B cell (primary cell): ENCODE measurements around the gene TMEM234. TPM values are rescaled to one million over a fixed set of nuclear protein-coding genes. Genes with fewer than 3 reads are reported as not detected.

ENCODE experiments used
- ATAC-seq: fragments of 200-7000 bp; cut with Tn5 transposase; one replicate; pipeline ENCODE4 v1.10.0; 2021; ENCODE audit warnings: low read depth, mild to moderate bottlenecking, moderate number of reproducible peaks, moderate library complexity
- CTCF ChIA-PET: fragments of 350-600 bp; sonication (Branson Sonifier 250); formaldehyde crosslinking; loops from one replicate; lab custom pipeline; 2021; ENCODE audit warnings: antibody characterized with exemption, inconsistent platforms; lab: Charles Lee
- POLR2A ChIA-PET: fragments of 350-600 bp; sonication (Branson Sonifier 250); formaldehyde crosslinking; loops from one replicate; lab custom pipeline; 2021; ENCODE audit warnings: antibody characterized with exemption; lab: Charles Lee
- DNase-seq: peaks from one replicate; pipeline ENCODE4 v3.0.0; 2013
- H2AFZ ChIP-seq: 2 replicates; pipeline ENCODE4 v1.6.1; 2012; ENCODE audit warnings: mild to moderate bottlenecking, low read depth, low read length; ENCODE audit not compliant: insufficient read depth, poor library complexity, severe bottlenecking
- H3K27ac ChIP-seq, 2 donors: 1 replicate in 1 of 2; 2 replicates in 1 of 2; pipeline ENCODE4 v1.5.1; 2012 to 2013; ENCODE audit warnings: low read length in 2 of 2, mild to moderate bottlenecking in 2 of 2, moderate library complexity in 1 of 2
- H3K27me3 ChIP-seq, 4 experiments: fragments of 200-600 bp in 1 of 4; sonication (generic) in 1 of 4; replicated peaks in 1 of 4; 1 replicate in 2 of 4; 2 replicates in 2 of 4; pipeline versions ENCODE4 v1.6.1 to v1.7.0; 2013 to 2016; ENCODE audit warnings: low read length in 3 of 4, mild to moderate bottlenecking in 2 of 4, mixed read lengths in 1 of 4, moderate library complexity in 1 of 4; ENCODE audit not compliant: insufficient read depth in 4 of 4, control insufficient read depth in 3 of 4; ENCODE audit errors: control extremely low read depth in 1 of 4
- H3K36me3 ChIP-seq, 2 experiments: replicated peaks in 1 of 2; 1 replicate in 1 of 2; 2 replicates in 1 of 2; pipeline versions ENCODE4 v1.6.1 to v1.7.1; 2013; ENCODE audit warnings: low read length in 1 of 2; ENCODE audit not compliant: insufficient read depth in 2 of 2, control insufficient read depth in 1 of 2; ENCODE audit errors: control extremely low read depth in 1 of 2, extremely low read depth in 1 of 2
- H3K4me1 ChIP-seq, 2 donors: fragments of 200-600 bp in 1 of 2; sonication (generic) in 1 of 2; 1 replicate in 1 of 2; 2 replicates in 1 of 2; pipeline versions ENCODE4 v1.5.1 to v1.6.1; 2013 to 2017; ENCODE audit warnings: low read length in 2 of 2; ENCODE audit not compliant: control insufficient read depth in 2 of 2, insufficient read depth in 2 of 2
- H3K4me2 ChIP-seq: replicated peaks from 2 replicates; pipeline ENCODE3; 2012; ENCODE audit warnings: mild to moderate bottlenecking, low read depth, low read length; ENCODE audit not compliant: poor library complexity, severe bottlenecking
- H3K4me3 ChIP-seq, 5 experiments: fragments of 200-600 bp in 1 of 5; sonication (generic) in 1 of 5; 1 replicate in 3 of 5; 2 replicates in 2 of 5; pipeline versions ENCODE4 v1.5.1 to v1.7.0; 2011 to 2016; ENCODE audit warnings: low read length in 4 of 5, mild to moderate bottlenecking in 4 of 5, low read depth in 2 of 5, control low read depth in 1 of 5, moderate library complexity in 1 of 5; ENCODE audit not compliant: insufficient read depth in 1 of 5; ENCODE audit errors: control extremely low read depth in 1 of 5, extremely low read depth in 1 of 5
- H3K79me2 ChIP-seq: fragments of 200-600 bp; sonication (generic); one replicate; pipeline ENCODE4 v1.6.0; 2016; ENCODE audit warnings: low read length; ENCODE audit not compliant: control insufficient read depth, insufficient read depth
- H3K9ac ChIP-seq: fragments of 200-600 bp; sonication (generic); 2 replicates; pipeline ENCODE4 v1.6.1; 2017; ENCODE audit warnings: mild to moderate bottlenecking, low read length, moderate library complexity
- H3K9me3 ChIP-seq, 3 donors: one replicate each; pipeline versions ENCODE4 v1.6.1 to v1.7.1; 2013; ENCODE audit warnings: low read length in 2 of 3; ENCODE audit not compliant: control insufficient read depth in 2 of 3, insufficient read depth in 1 of 3; ENCODE audit errors: control extremely low read depth in 1 of 3
- H4K20me1 ChIP-seq: 2 replicates; pipeline ENCODE4 v1.6.0; 2012; ENCODE audit warnings: mild to moderate bottlenecking, low read length; ENCODE audit not compliant: insufficient read depth, control insufficient read depth, poor library complexity, severe bottlenecking
- H3K27ac Mint-ChIP-seq: one replicate; pipeline ENCODE4 v1.8.0; 2021; ENCODE audit warnings: mixed read lengths
- H3K27me3 Mint-ChIP-seq: one replicate; pipeline ENCODE4 v1.8.0; 2021; ENCODE audit warnings: mixed read lengths
- H3K4me1 Mint-ChIP-seq: one replicate; pipeline ENCODE4 v1.8.0; 2021; ENCODE audit warnings: mixed read lengths
- H3K4me3 Mint-ChIP-seq: one replicate; pipeline ENCODE4 v1.8.0; 2021; ENCODE audit warnings: mixed read lengths
- H3K9me3 Mint-ChIP-seq: one replicate; pipeline ENCODE4 v1.8.0; 2022; ENCODE audit warnings: mixed read lengths; ENCODE audit not compliant: insufficient read depth
- CTCF ChIP-seq: fragments of 200-600 bp; IDR thresholded peaks from one replicate; pipeline ENCODE4 v1.8.0; 2022; ENCODE audit warnings: antibody characterized with exemption, mild to moderate bottlenecking
- EZH2 ChIP-seq: IDR thresholded peaks from 2 replicates; pipeline ENCODE4 v1.6.1; 2012; ENCODE audit warnings: borderline replicate concordance, low read depth, mild to moderate bottlenecking, moderate library complexity, low read length; ENCODE audit not compliant: insufficient read depth, poor library complexity, severe bottlenecking
- WGBS: methylation state at CpG from one replicate; pipeline ENCODE4 v1.1.5; 2013; ENCODE audit warnings: missing lambda C conversion rate; ENCODE audit not compliant: insufficient coverage; 5-methylcytosine and 5-hydroxymethylcytosine counted together
- intact Hi-C: fragments of 100-400 bp; cut with micrococcal nuclease; formaldehyde crosslinking; loops from one replicate; pipeline ENCODE4 v1.10.0; 2022
- polyA plus RNA-seq: library from polyadenylated mRNA; depleted of rRNA; stranded (reverse); fragments of >200 nt; gene quantifications from 2 replicates; pipeline ENCODE4 v1.2.3, GENCODE V29; 2012
- total RNA-seq, 2 donors: library from RNA; stranded (reverse); fragments of 120-200 nt in 1 of 2; gene quantifications; 1 replicate in 1 of 2; 2 replicates in 1 of 2; pipeline versions ENCODE4 v1.2.3 to v1.2.4, GENCODE V29; 2013 to 2022

The TMEM234 gene
- total and polyA plus RNA-seq, 2 donors (not counting 1 experiment from before 2014, with no cell fraction given): 22.0 to 60.8 TPM

DNA sequence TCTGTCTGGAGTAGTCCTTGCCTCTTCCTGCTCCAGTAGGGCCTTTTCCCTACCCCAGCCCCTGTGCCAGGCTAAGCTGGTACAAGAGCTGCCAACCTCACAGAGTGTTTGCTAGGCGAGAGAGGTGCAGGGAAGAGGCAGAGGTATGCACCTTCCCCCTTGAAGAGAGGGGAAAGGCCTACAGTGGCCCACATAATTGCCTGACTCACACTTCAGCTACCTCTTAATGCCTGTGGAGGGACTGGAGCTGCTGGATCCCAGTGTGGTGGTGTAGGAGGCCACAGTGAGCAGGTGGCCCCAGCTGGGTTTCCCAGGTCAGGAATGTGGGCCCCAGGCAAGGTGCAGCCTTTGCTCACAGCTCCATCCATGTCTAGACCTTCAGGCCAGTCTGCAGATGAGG is 25.1 kb downstream of the TMEM234 start:
- H3K4me2 ChIP-seq: no peak overlapping the region
- H2AFZ ChIP-seq: no peak overlapping the region
- no peaks in the 10 kb centered on the region for H3K9me3 ChIP-seq
- Mint-ChIP-seq H3K9me3 (no peaks in the 10 kb centered on the region), H3K27me3 (no peaks in the 10 kb centered on the region), H3K4me3 (no peak overlapping the region), H3K4me1 (peaks cover 18% of the 10 kb centered on the region), H3K27ac (peak overlapping the region; percentile 24)
- TF ChIP-seq EZH2 (no peak), CTCF (no peak)
- H3K36me3 ChIP-seq: peaks cover 4 to 48% of the 10 kb centered on the region in 2 experiments
- CTCF ChIA-PET: interaction anchor here (0.8 to 1.2 kb wide), 3 partner anchors 18 to 158 kb away, joined by 3 to 8 read pairs (median 3); partner anchors contain the start of gene KPNA6
- H4K20me1 ChIP-seq: no peaks in the 10 kb centered on the region
- ATAC-seq (no peak), DNase-seq (no peak)
- no peak overlapping the region for H3K27ac ChIP-seq
- H3K4me1 ChIP-seq: peaks cover 8 to 26% of the 10 kb centered on the region in 2 donors
- no peaks in the 10 kb centered on the region for H3K27me3 ChIP-seq
- POLR2A ChIA-PET: no interaction called here
- H3K9ac ChIP-seq: no peak overlapping the region
- no peaks in the 10 kb centered on the region for H3K79me2 ChIP-seq
- H3K4me3 ChIP-seq: no peak overlapping the region
- WGBS: no CpG with 5 or more reads among the region's 1 CpG
- intact Hi-C loops: no loop called here

GRCh38 chr1:32195972-32196823 is 26.0 kb downstream of the TMEM234 start:
- H3K4me1 ChIP-seq: peaks cover 0 to 18% of the 10 kb centered on the region in 2 donors
- ChIA-PET CTCF (interaction anchor here (0.8 to 1.2 kb wide), 2 partner anchors 88 to 159 kb away, joined by 3 read pairs; partner anchors contain the start of gene KPNA6), POLR2A (interaction anchor here (0.7 kb wide), 1 partner anchor 20 kb away, joined by 5 read pairs; no protein-coding TSS in a partner anchor)
- no peaks in the 10 kb centered on the region for H3K27me3 ChIP-seq
- H3K27ac ChIP-seq: no peak overlapping the region
- no peaks in the 10 kb centered on the region for H4K20me1 ChIP-seq
- H3K36me3 ChIP-seq: peaks cover 4 to 57% of the 10 kb centered on the region in 2 experiments
- H3K9me3 ChIP-seq: no peaks in the 10 kb centered on the region
- H2AFZ ChIP-seq: no peak overlapping the region
- no peak overlapping the region for H3K4me3 ChIP-seq
- H3K4me3 Mint-ChIP-seq: no peak overlapping the region
- no peaks in the 10 kb centered on the region for H3K9me3 Mint-ChIP-seq
- DNase-seq (no peak), ATAC-seq (no peak)
- intact Hi-C loops: no loop called here
- H3K4me1 Mint-ChIP-seq: peaks cover 9% of the 10 kb centered on the region
- no peak overlapping the region for H3K4me2 ChIP-seq
- H3K79me2 ChIP-seq: no peaks in the 10 kb centered on the region
- TF ChIP-seq CTCF (no peak), EZH2 (no peak)
- no peak overlapping the region for H3K9ac ChIP-seq
- H3K27me3 Mint-ChIP-seq: no peaks in the 10 kb centered on the region
- peak overlapping the region; percentile 24 for H3K27ac Mint-ChIP-seq
